Muscle layer of duodenum (tissue), 2 donors: ENCODE data around the gene CDRT4.

Source experiments
- H3K27ac ChIP-seq: one replicate; pipeline ENCODE4 v1.7.0; 2013; ENCODE audit warnings: mild to moderate bottlenecking, low read length
- H3K27me3 ChIP-seq: one replicate; pipeline ENCODE4 v1.7.0; 2013; ENCODE audit warnings: low read depth, mild to moderate bottlenecking, control low read depth, low read length
- H3K36me3 ChIP-seq, 2 donors: one replicate each; pipeline ENCODE4 v1.7.0; 2013; ENCODE audit warnings: low read length in 2 of 2, control low read depth in 1 of 2, mild to moderate bottlenecking in 1 of 2; ENCODE audit not compliant: insufficient read depth in 2 of 2, control insufficient read depth in 1 of 2
- H3K4me1 ChIP-seq, 2 donors: one replicate each; pipeline ENCODE4 v1.7.0; 2013; ENCODE audit warnings: low read length in 2 of 2, mild to moderate bottlenecking in 2 of 2, control low read depth in 1 of 2, moderate library complexity in 1 of 2; ENCODE audit not compliant: insufficient read depth in 2 of 2, control insufficient read depth in 1 of 2
- H3K4me3 ChIP-seq, 2 donors: one replicate each; pipeline ENCODE4 v1.7.0; 2013; ENCODE audit warnings: low read length in 2 of 2, low read depth in 1 of 2, mild to moderate bottlenecking in 1 of 2
- H3K9me3 ChIP-seq, 2 donors: one replicate each; pipeline ENCODE4 v1.7.0; 2013; ENCODE audit warnings: low read length in 2 of 2, control low read depth in 1 of 2, mild to moderate bottlenecking in 1 of 2; ENCODE audit not compliant: control insufficient read depth in 1 of 2
- donor health status: healthy.

The CDRT4 gene

DNA sequence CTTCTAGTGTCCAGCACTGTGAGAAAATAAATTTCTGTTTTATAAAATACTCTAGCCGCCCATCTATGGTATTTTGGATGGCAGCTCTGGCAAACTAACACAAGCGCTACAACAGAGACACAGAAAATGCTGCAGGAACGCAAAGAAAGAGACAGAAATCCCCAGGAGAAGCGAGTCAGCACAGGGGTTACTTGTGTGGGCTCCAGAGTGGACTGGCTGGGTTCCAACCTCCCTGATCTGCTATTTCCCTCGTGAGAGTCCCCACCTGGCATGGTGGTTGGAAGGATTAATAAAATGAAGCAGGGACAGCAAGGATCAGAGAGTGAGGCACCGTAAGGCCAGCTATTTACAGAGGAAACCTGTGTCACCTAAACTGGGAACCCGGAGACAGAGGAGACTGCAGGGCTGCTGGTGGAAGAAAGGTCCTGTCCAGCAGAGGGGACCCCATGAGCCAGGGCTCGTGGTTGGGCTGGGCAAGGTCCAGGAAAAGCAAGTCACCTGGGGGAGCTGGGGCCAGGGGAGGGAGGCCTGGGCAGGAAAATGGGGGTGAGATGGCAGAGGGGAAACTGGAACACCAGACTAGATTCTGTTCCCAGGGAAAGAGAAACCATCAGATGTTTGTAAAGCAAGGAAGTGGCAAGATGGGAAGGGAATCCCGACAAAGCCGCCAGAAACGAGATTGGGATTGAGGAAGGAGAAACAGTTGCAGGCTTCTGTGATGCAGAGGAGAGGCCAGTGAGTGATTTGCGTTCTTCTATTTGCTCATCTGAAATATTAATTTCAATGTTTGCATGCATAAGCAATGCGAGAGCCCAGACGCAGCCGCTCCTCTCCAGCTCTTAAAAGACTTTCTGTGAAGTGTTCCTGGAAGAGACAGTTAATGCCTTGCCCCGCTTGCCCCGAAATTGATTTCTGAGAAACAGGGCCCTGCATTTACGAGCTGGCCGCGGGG is 63.0 kb downstream of the CDRT4 start:
- no peak overlapping the region for H3K27ac ChIP-seq
- H3K4me3 ChIP-seq = no peak overlapping the region

DNA sequence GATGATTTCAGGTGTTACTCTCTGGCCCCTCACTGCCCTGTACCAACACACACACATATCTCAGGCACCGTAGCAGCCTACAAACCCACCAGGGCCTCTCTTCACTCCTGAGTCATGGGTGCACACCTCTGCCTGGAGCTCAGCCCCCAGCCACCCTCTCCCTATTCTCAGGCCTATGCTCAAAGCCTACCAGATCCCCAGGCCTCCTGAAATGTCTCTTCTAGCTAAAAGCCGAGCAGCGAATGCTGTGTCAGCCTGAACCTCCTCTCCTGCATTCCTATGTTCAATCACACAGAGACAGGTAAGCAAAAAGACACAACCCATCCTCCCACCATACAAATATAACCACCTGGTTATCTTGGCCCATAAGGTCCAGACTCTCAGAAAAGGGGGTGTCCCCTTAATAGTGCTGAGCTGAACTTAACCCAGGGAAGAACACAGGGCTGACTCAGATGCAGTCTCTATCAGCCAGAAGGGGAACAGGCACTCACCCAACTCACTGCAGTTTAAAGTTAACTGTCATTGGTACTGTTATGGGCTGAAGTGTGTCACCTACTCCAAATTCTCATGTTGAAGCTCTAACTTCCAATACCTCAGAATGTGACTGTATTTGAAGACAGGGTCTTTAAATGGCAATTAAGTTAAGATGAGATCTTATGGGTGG is 64.0 kb downstream of the CDRT4 start:
- H3K4me3 ChIP-seq = no peak overlapping the region
- H3K27me3 ChIP-seq = no peaks in the 10 kb centered on the region
- H3K36me3 ChIP-seq = no peaks in the 10 kb centered on the region
- H3K4me1 ChIP-seq = peaks cover 2 to 21% of the 10 kb centered on the region in 2 donors
- no peaks in the 10 kb centered on the region for H3K9me3 ChIP-seq
- no peak overlapping the region for H3K27ac ChIP-seq

More for the DNA sequence above, 63.0 kb downstream of the CDRT4 start:
- Histone ChIP-seq H3K27me3 (no peaks in the 10 kb centered on the region), H3K9me3 (no peaks in the 10 kb centered on the region), H3K36me3 (no peaks in the 10 kb centered on the region), H3K4me1 (peaks cover 0 to 13% of the 10 kb centered on the region in 2 donors)

DNA sequence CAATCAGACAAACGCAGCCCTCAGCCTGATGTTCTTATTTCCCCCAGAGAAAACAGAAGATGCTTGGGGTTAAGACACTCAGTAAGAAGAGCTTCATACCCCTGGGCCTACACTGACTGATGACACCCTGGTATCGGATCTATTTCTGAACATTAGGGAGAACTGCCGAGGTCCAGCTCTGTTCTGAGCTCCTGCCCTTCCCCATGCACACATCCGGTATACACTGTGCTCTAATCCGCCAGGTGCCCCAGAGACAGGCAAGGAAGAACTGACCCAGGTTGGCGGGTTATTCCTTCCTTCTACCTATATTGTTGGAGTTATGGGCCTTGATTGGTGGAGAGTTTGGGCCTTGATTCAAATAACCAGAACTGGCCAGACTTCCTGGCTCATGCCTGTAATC is 68.0 kb downstream of the CDRT4 start:
- H3K4me3 ChIP-seq = no peak overlapping the region
- no peaks in the 10 kb centered on the region for H3K27me3 ChIP-seq
- H3K9me3 ChIP-seq = no peaks in the 10 kb centered on the region
- no peak overlapping the region for H3K27ac ChIP-seq
- no peaks in the 10 kb centered on the region for H3K36me3 ChIP-seq
- peaks cover 12 to 31% of the 10 kb centered on the region in 2 donors for H3K4me1 ChIP-seq

DNA sequence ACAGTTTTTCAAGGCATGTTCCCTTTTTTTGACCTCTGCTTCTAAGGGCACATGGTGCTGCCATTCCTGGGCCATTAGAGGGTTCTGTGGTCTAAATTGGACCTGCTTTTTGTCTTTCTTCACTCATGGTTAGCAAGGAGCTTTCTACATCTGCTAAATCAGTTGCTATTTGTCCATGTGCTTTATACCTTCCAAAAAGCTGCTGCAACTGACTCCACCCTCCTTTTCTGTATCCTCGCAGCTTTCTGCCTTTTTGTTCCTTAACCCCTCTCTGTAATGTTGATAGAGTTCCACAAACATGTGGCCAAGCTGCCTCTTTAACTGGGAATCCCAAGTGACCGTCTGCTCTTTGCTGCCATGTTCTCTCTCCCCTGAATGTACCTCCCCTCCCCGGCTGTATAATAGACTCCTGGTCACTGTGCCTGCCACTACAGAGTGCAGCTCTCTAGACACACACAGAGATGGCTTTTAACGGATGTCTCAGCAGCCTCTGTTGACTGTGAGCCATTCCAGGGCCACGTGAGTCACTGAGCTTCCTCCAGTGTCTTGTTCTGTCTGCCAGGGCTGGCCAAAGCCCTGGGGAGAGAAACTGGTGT is 68.6 kb downstream of the CDRT4 start:
- peaks cover 12 to 25% of the 10 kb centered on the region in 2 donors for H3K4me1 ChIP-seq
- H3K36me3 ChIP-seq = no peaks in the 10 kb centered on the region
- H3K9me3 ChIP-seq = no peaks in the 10 kb centered on the region
- no peaks in the 10 kb centered on the region for H3K27me3 ChIP-seq
- H3K4me3 ChIP-seq = no peak overlapping the region
- H3K27ac ChIP-seq = no peak overlapping the region

DNA sequence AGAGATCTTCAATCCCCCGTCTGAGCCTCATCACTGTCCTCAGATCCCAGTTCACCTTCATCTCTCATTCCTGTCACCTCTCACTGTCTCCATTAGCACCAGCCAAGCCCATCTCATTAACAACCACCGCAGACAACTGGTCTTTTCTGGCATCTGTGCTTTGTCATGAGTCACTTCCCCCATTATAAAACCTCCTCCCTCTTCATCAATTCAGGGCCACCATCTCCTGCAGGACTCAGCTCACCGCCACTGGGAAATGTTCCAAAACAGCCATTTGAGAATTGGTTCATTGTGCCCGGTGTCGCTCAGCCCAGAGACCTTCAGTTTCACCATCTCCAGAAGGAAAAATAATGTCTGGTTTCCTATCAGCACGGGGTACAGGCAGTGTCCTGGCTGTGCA is 69.1 kb downstream of the CDRT4 start:
- H3K4me1 ChIP-seq = peaks cover 12 to 20% of the 10 kb centered on the region in 2 donors
- H3K36me3 ChIP-seq = no peaks in the 10 kb centered on the region
- H3K9me3 ChIP-seq = no peaks in the 10 kb centered on the region
- no peak overlapping the region for H3K27ac ChIP-seq
- no peaks in the 10 kb centered on the region for H3K27me3 ChIP-seq
- H3K4me3 ChIP-seq = no peak overlapping the region

DNA sequence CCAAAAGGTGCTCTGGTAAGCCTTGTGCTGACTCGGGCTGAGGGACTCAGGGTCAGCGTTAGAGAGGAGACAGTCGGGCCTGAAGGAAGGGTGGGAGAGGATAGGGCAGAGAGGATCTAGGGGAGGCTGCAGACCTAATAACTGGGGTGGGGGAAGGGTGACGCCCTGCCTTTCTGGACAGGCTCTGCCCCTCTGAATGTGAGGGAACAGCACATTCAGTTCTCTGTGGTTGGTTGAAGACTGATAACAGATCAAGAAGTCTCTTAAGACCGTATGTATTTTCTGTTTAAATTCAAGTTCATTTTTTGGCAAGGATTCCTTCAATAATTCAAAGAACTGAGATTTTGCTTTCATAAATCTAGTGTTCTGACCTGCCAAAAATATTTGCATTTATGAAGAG is 69.8 kb downstream of the CDRT4 start:
- Histone ChIP-seq H3K4me1 (peaks cover 12 to 19% of the 10 kb centered on the region in 2 donors), H3K4me3 (no peak overlapping the region), H3K9me3 (no peaks in the 10 kb centered on the region), H3K27me3 (no peaks in the 10 kb centered on the region), H3K36me3 (no peaks in the 10 kb centered on the region), H3K27ac (no peak overlapping the region)

DNA sequence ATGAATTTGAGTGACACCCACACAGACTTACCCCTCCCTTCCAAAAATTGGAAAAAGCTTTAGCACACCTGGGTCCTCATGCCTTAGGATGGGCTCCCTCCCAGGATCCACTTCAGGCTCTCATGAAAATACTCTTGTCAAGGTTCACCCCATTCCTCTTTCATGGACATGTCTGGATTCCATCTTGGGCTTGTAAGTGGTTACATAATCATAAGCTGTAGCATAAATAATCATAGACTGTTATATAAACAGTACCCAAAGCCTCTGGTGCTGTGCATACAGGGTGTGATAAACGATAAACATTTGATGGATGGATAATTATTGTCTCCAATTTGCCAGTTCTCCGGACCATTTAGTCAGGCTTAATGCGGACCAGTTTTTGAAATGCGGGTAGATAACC is 72.3 kb downstream of the CDRT4 start:
- H3K4me3 ChIP-seq = no peak overlapping the region
- no peaks in the 10 kb centered on the region for H3K27me3 ChIP-seq
- H3K27ac ChIP-seq = no peak overlapping the region
- no peaks in the 10 kb centered on the region for H3K9me3 ChIP-seq
- no peaks in the 10 kb centered on the region for H3K36me3 ChIP-seq
- H3K4me1 ChIP-seq = peaks cover 12 to 19% of the 10 kb centered on the region in 2 donors

DNA sequence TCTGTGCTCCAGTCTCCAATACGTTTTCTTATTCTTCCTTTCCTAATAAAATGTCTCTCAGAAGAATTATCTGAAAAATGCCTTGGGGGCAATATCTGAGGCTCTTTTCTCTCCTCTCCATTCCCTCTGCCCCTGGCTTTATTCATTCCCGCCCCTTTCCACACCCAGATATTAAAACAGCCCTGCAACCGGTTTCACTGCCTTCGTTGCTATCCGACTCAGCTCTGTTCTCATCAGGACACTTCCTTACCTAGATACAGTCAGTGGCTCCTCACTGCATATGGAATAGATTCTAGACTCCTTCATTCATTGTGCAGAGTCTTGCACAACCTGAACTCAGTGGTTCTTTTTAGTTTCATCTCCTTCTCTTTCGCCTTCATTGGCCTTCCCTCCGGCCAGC is 74.0 kb downstream of the CDRT4 start:
- no peaks in the 10 kb centered on the region for H3K9me3 ChIP-seq
- H3K27ac ChIP-seq = no peak overlapping the region

DNA sequence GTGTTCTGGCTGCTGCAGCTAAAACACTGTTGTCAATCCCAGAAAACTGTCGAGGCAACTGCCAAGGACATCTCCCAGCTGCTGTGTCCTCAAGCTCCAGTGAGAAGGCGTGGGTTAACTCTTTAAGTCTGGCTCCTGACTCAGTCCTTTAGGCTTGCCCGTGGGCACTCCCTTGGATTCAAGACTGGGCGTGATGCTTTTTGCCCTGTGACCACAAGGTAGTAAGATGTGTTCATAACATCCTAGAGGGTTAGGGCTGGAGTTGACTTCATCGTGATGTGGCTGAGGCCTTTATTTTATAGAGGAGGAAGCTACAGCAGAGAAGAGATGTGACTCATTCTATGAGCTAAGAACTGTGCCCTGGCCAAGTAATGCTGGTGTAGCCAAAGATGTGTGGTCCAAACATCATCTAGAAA is 75.1 kb downstream of the CDRT4 start:
- peaks cover 0 to under 1% of the 10 kb centered on the region in 2 donors for H3K4me1 ChIP-seq
- H3K27ac ChIP-seq = no peak overlapping the region
- H3K9me3 ChIP-seq = no peaks in the 10 kb centered on the region
- H3K27me3 ChIP-seq = no peaks in the 10 kb centered on the region
- H3K36me3 ChIP-seq = no peaks in the 10 kb centered on the region
- no peak overlapping the region for H3K4me3 ChIP-seq

More for the DNA sequence above, 74.0 kb downstream of the CDRT4 start:
- Histone ChIP-seq H3K36me3 (no peaks in the 10 kb centered on the region), H3K4me3 (no peak overlapping the region), H3K4me1 (peaks cover 9 to 11% of the 10 kb centered on the region in 2 donors), H3K27me3 (no peaks in the 10 kb centered on the region)

DNA sequence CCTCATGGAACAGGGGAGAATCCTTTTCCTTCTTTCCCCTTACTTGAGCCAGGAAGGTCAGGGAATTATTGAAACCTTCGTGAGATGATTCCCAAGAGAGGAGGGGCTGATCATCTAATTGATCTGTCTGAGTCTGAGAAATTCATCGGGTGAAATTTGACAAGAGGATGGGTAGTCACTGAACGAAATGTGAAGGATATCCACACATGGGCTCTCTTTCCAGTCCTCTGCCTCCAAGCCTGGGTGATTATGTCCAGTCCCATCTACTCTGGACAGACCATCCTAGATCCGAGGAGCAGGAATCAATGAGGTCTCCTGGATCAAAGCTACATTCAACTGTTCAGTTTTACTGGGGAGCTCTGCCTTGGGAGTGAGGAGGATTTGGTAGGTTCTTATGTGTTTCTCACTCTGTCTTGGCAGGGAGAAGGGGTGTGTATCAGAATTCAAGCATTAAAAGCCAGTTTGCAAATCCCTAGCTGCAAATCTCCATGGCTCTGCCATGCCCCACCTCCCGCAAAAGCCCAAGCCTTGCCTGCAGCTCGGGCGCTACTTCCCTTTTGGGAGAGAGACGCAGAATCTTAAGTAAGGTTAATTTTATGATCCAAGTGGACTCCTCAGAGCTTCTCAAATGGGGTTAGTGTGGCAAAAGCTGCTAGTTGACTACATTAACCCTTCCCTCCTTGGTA is 78.9 kb downstream of the CDRT4 start:
- Histone ChIP-seq H3K4me3 (no peak overlapping the region), H3K27ac (no peak overlapping the region)

DNA sequence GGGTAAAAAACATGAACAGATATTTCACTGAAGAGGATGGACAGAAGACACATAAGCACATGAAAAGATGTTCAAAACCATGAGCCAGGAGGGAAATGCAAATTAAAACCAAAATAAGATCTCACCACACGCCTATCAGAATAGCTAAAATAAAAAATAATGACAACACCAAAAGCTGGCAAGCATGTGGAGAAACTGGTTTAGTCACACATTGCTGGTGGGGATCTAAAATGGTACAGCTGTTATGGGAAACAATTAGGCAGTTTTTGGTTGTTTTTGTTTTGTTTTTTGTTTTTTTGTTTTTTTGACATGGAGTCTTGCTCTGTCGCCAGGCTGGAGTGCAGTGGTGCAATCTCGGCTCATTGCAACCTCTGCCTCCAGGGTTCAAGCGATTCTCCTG is 81.3 kb downstream of the CDRT4 start:
- Histone ChIP-seq H3K27ac (no peak overlapping the region), H3K4me3 (no peak overlapping the region), H3K36me3 (no peaks in the 10 kb centered on the region), H3K4me1 (no peaks in the 10 kb centered on the region), H3K27me3 (no peaks in the 10 kb centered on the region), H3K9me3 (no peaks in the 10 kb centered on the region)

More for the DNA sequence above, 78.9 kb downstream of the CDRT4 start:
- H3K36me3 ChIP-seq = no peaks in the 10 kb centered on the region
- no peaks in the 10 kb centered on the region for H3K9me3 ChIP-seq
- no peaks in the 10 kb centered on the region for H3K27me3 ChIP-seq
- H3K4me1 ChIP-seq = no peaks in the 10 kb centered on the region
